H9 (cell line): ENCODE results near the gene KRTAP4-12. TPM values are rescaled to one million over a fixed set of nuclear protein-coding genes. Genes with fewer than 3 reads are reported as not detected.

Experiments
- DNase-seq: peaks from one replicate; pipeline ENCODE4 v3.0.0-alpha.2; 2017
- H2AFZ ChIP-seq: one replicate; pipeline ENCODE4 v1.6.1; 2013; ENCODE audit warnings: mild to moderate bottlenecking, low read length, control low read depth, moderate library complexity
- H2AK5ac ChIP-seq: 2 replicates; pipeline ENCODE4 v1.6.1; 2013; ENCODE audit warnings: low read length, control low read depth, mixed read lengths; ENCODE audit not compliant: insufficient read length
- H2BK120ac ChIP-seq: one replicate; pipeline ENCODE4 v1.6.1; 2013; ENCODE audit warnings: low read depth, mild to moderate bottlenecking, low read length, control low read depth, inconsistent platforms; ENCODE audit not compliant: poor library complexity, severe bottlenecking
- H2BK12ac ChIP-seq: 2 replicates; pipeline ENCODE4 v1.6.1; 2013; ENCODE audit warnings: low read length, control low read depth, mixed read lengths, low read depth; ENCODE audit not compliant: insufficient read length
- H2BK15ac ChIP-seq: 2 replicates; pipeline ENCODE4 v1.6.1; 2013; ENCODE audit warnings: low read depth, low read length, control low read depth
- H2BK20ac ChIP-seq: one replicate; pipeline ENCODE4 v1.6.1; 2013; ENCODE audit warnings: low read depth, mild to moderate bottlenecking, low read length, control low read depth, inconsistent platforms; ENCODE audit not compliant: poor library complexity, severe bottlenecking
- H2BK5ac ChIP-seq: 2 replicates; pipeline ENCODE4 v1.6.1; 2013; ENCODE audit warnings: low read length, control low read depth, mixed read lengths; ENCODE audit not compliant: insufficient read length
- H3K14ac ChIP-seq: 2 replicates; pipeline ENCODE4 v1.6.1; 2013; ENCODE audit warnings: low read length, control low read depth; ENCODE audit not compliant: insufficient read depth
- H3K18ac ChIP-seq: 2 replicates; pipeline ENCODE4 v1.6.1; 2013; ENCODE audit warnings: low read depth, mild to moderate bottlenecking, mixed read lengths, low read length, control low read depth; ENCODE audit not compliant: insufficient read length
- H3K23ac ChIP-seq: 2 replicates; pipeline ENCODE4 v1.6.1; 2013; ENCODE audit warnings: low read length, control low read depth, mixed read lengths, low read depth; ENCODE audit not compliant: insufficient read length
- H3K23me2 ChIP-seq: 2 replicates; pipeline ENCODE4 v1.6.1; 2013; ENCODE audit warnings: low read depth, mild to moderate bottlenecking, mixed read lengths, low read length, control low read depth; ENCODE audit not compliant: insufficient read length, poor library complexity, severe bottlenecking
- H3K27ac ChIP-seq: 2 replicates; pipeline ENCODE4 v1.5.1; 2013; ENCODE audit warnings: low read length, control low read depth, mixed read lengths, low read depth; ENCODE audit not compliant: insufficient read length
- H3K27me3 ChIP-seq: 2 replicates; pipeline ENCODE4 v1.6.1; 2013; ENCODE audit warnings: low read length, control low read depth, inconsistent platforms; ENCODE audit not compliant: insufficient read depth
- H3K4ac ChIP-seq: 2 replicates; pipeline ENCODE4 v1.6.1; 2013; ENCODE audit warnings: low read depth, mild to moderate bottlenecking, control low read depth, inconsistent platforms, low read length, moderate library complexity
- H3K4me1 ChIP-seq: 2 replicates; pipeline ENCODE4 v1.6.1; 2013; ENCODE audit warnings: low read length, control low read depth, inconsistent platforms; ENCODE audit not compliant: insufficient read depth
- H3K4me2 ChIP-seq: 2 replicates; pipeline ENCODE4 v1.6.1; 2013; ENCODE audit warnings: low read length, control low read depth, mixed read lengths; ENCODE audit not compliant: insufficient read length, insufficient read depth
- H3K56ac ChIP-seq: 2 replicates; pipeline ENCODE4 v1.6.1; 2013; ENCODE audit warnings: low read depth, mild to moderate bottlenecking, mixed read lengths, low read length, control low read depth; ENCODE audit not compliant: insufficient read length
- H3K79me1 ChIP-seq: 2 replicates; pipeline ENCODE4 v1.6.1; 2013; ENCODE audit warnings: low read depth, mild to moderate bottlenecking, moderate library complexity, low read length, control low read depth, inconsistent platforms; ENCODE audit not compliant: insufficient read depth, poor library complexity, severe bottlenecking
- H3K79me2 ChIP-seq: 2 replicates; pipeline ENCODE4 v1.6.1; 2013; ENCODE audit warnings: low read length, control low read depth, inconsistent platforms; ENCODE audit not compliant: insufficient read depth
- H3K9ac ChIP-seq: 2 replicates; pipeline ENCODE4 v1.6.1; 2013; ENCODE audit warnings: low read length, control low read depth, mixed read lengths; ENCODE audit not compliant: insufficient read length; ENCODE audit errors: extremely low read depth
- H3K9me3 ChIP-seq: one replicate; pipeline ENCODE4 v1.6.1; 2013; ENCODE audit warnings: low read depth, low read length, inconsistent platforms; ENCODE audit not compliant: control insufficient read depth
- H3T11ph ChIP-seq: one replicate; pipeline ENCODE4 v1.6.1; 2013; ENCODE audit warnings: mild to moderate bottlenecking, low read length, control low read depth, inconsistent platforms
- H4K20me1 ChIP-seq: one replicate; pipeline ENCODE4 v1.6.1; 2013; ENCODE audit not compliant: control insufficient read depth, insufficient read length, insufficient read depth
- H4K5ac ChIP-seq: 2 replicates; pipeline ENCODE4 v1.6.1; 2013; ENCODE audit warnings: low read depth, mild to moderate bottlenecking, mixed read lengths, low read length, control low read depth; ENCODE audit not compliant: insufficient read length
- H4K8ac ChIP-seq: replicated peaks from 2 replicates; pipeline ENCODE4 v1.6.1; 2013; ENCODE audit warnings: low read length, control low read depth, mixed read lengths, low read depth; ENCODE audit not compliant: insufficient read length
- H4K91ac ChIP-seq: 2 replicates; pipeline ENCODE4 v1.6.1; 2013; ENCODE audit warnings: low read depth, mild to moderate bottlenecking, moderate library complexity, mixed read lengths, low read length, control low read depth; ENCODE audit not compliant: insufficient read length
- H3K27ac Mint-ChIP-seq, 3 experiments: 2 replicates in 2 of 3; 3 replicates in 1 of 3; pipeline ENCODE4 v1.8.0; 2020 to 2021; ENCODE audit warnings: mixed read lengths in 3 of 3, mild to moderate bottlenecking in 1 of 3, moderate library complexity in 1 of 3
- H3K27me3 Mint-ChIP-seq: 2 replicates; pipeline ENCODE4 v1.8.0; 2021; ENCODE audit warnings: low read depth, mild to moderate bottlenecking, moderate library complexity, mixed read lengths
- H3K36me3 Mint-ChIP-seq, 3 experiments: 2 replicates in 2 of 3; 3 replicates in 1 of 3; pipeline ENCODE4 v1.8.0; 2020 to 2021; ENCODE audit warnings: low read depth in 3 of 3, mixed read lengths in 3 of 3; ENCODE audit not compliant: insufficient read depth in 1 of 3
- H3K4me1 Mint-ChIP-seq, 2 experiments: 2 replicates each; pipeline ENCODE4 v1.8.0; 2020; ENCODE audit warnings: mixed read lengths in 2 of 2
- H3K4me3 Mint-ChIP-seq, 2 experiments: 2 replicates in 1 of 2; 3 replicates in 1 of 2; pipeline ENCODE4 v1.8.0; 2020 to 2021; ENCODE audit warnings: mild to moderate bottlenecking in 2 of 2, mixed read lengths in 2 of 2, moderate library complexity in 1 of 2
- H3K9me3 Mint-ChIP-seq, 2 experiments: 2 replicates in 1 of 2; 3 replicates in 1 of 2; pipeline ENCODE4 v1.8.0; 2020; ENCODE audit warnings: mild to moderate bottlenecking in 2 of 2, mixed read lengths in 2 of 2, moderate library complexity in 1 of 2
- WGBS: extraction: QIAGEN DNeasy Blood & Tissue Kit; methylation state at CpG from one replicate; pipeline ENCODE4 v1.1.7; 2013; ENCODE audit warnings: missing lambda C conversion rate, low lambda C conversion rate, mixed read lengths; ENCODE audit not compliant: insufficient read length; ENCODE audit errors: extremely low coverage; 5-methylcytosine and 5-hydroxymethylcytosine counted together
- total RNA-seq: library from RNA; stranded (reverse); gene quantifications from 2 replicates; pipeline ENCODE4 v1.2.1, GENCODE V29; 2021
- TF ChIP-seq, protein P1 (sequence below): fragments of 200-600 bp; sonication (generic); conservative IDR thresholded peaks from 3 replicates; pipeline ENCODE4 v1.8.0; 2021; ENCODE audit warnings: antibody characterized with exemption, mild to moderate bottlenecking

The KRTAP4-12 gene
- total RNA-seq, 1 experiment from 2014 or later, result not detected

- peaks cover 31 to 38% of the 10 kb centered on the region in 2 experiments for H3K4me1 Mint-ChIP-seq
- Histone ChIP-seq H3K4ac (no peak within 1 kb of the TSS), H3K4me2 (no peak within 1 kb of the TSS), H3T11ph (no peak within 1 kb of the TSS), H3K79me2 (no peaks in the 10 kb centered on the region), H3K27me3 (no peaks in the 10 kb centered on the region), H3K9ac (no peak within 1 kb of the TSS), H3K79me1 (no peaks in the 10 kb centered on the region), H3K23ac (no peak within 1 kb of the TSS), H3K9me3 (no peaks in the 10 kb centered on the region), H2BK20ac (no peak within 1 kb of the TSS), H3K4me1 (no peaks in the 10 kb centered on the region), H2BK15ac (no peak within 1 kb of the TSS), H3K56ac (no peak within 1 kb of the TSS), H2AK5ac (no peak within 1 kb of the TSS), H2BK12ac (no peak within 1 kb of the TSS), H3K18ac (no peak within 1 kb of the TSS), H3K23me2 (no peaks in the 10 kb centered on the region), H4K5ac (no peak within 1 kb of the TSS), H3K14ac (no peak within 1 kb of the TSS), H2BK5ac (no peak within 1 kb of the TSS), H2BK120ac (no peak within 1 kb of the TSS), H4K8ac (no peak within 1 kb of the TSS), H4K91ac (no peak within 1 kb of the TSS), H2AFZ (no peak within 1 kb of the TSS), H4K20me1 (no peaks in the 10 kb centered on the region), H3K27ac (no peak within 1 kb of the TSS)
- H3K27me3 Mint-ChIP-seq, result peaks cover 1% of the 10 kb centered on the region; the same call in 1 of the 2 replicates
- peaks cover 0 to 13% (median 4%) of the 10 kb centered on the region in 3 experiments; a peak in 4 of 7 replicates for H3K36me3 Mint-ChIP-seq
- H3K4me3 Mint-ChIP-seq, result no peak within 1 kb of the TSS
- TF ChIP-seq, protein P1, sequence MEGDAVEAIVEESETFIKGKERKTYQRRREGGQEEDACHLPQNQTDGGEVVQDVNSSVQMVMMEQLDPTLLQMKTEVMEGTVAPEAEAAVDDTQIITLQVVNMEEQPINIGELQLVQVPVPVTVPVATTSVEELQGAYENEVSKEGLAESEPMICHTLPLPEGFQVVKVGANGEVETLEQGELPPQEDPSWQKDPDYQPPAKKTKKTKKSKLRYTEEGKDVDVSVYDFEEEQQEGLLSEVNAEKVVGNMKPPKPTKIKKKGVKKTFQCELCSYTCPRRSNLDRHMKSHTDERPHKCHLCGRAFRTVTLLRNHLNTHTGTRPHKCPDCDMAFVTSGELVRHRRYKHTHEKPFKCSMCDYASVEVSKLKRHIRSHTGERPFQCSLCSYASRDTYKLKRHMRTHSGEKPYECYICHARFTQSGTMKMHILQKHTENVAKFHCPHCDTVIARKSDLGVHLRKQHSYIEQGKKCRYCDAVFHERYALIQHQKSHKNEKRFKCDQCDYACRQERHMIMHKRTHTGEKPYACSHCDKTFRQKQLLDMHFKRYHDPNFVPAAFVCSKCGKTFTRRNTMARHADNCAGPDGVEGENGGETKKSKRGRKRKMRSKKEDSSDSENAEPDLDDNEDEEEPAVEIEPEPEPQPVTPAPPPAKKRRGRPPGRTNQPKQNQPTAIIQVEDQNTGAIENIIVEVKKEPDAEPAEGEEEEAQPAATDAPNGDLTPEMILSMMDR, result no peak
- no CpG with 5 or more reads among the region's 4 CpGs for WGBS
- DNase-seq, result no peak
- H3K9me3 Mint-ChIP-seq, result peaks cover 5 to 14% of the 10 kb centered on the region in 2 experiments; a peak in 4 of 5 replicates
- no peak within 1 kb of the TSS; a peak in 1 of 7 replicates for H3K27ac Mint-ChIP-seq
Measured at GRCh38 chr17:41098042-41098441, 25.9 kb downstream of the KRTAP4-12 start, which contains the start of gene KRTAP4-8. TSS of gene KRTAP4-8 (minus strand) at chr17:41098142. CDS start at chr17:41098084, 58 bp downstream.
